Measurements from ENCODE around the gene INAFM2.

GRCh38 chr15:40353697-40354096 lies 30.2 kb downstream of the INAFM2 start:
- no peak for TF ChIP-seq YY1 (IDR thresholded peaks at IDR 0.05; ENCODE audit: borderline replicate concordance in 1 of 3, control insufficient read depth in 1 of 3, extremely low read depth in 1 of 3, insufficient read depth in 3 of 3, insufficient read length in 1 of 3, insufficient replicate concordance in 2 of 3, low read depth in 1 of 3, low read length in 2 of 3)
- no peak for TF ChIP-seq CBX8 (IDR thresholded peaks at IDR 0.05; ENCODE audit: borderline replicate concordance, extremely low read depth, low read depth, low read length, poor library complexity, severe bottlenecking)
- TF ChIP-seq KDM1A (IDR thresholded peaks at IDR 0.05) = no peak
- TF ChIP-seq, protein P1, sequence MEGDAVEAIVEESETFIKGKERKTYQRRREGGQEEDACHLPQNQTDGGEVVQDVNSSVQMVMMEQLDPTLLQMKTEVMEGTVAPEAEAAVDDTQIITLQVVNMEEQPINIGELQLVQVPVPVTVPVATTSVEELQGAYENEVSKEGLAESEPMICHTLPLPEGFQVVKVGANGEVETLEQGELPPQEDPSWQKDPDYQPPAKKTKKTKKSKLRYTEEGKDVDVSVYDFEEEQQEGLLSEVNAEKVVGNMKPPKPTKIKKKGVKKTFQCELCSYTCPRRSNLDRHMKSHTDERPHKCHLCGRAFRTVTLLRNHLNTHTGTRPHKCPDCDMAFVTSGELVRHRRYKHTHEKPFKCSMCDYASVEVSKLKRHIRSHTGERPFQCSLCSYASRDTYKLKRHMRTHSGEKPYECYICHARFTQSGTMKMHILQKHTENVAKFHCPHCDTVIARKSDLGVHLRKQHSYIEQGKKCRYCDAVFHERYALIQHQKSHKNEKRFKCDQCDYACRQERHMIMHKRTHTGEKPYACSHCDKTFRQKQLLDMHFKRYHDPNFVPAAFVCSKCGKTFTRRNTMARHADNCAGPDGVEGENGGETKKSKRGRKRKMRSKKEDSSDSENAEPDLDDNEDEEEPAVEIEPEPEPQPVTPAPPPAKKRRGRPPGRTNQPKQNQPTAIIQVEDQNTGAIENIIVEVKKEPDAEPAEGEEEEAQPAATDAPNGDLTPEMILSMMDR (IDR thresholded peaks at IDR 0.05 in 2 of 3, conservative IDR thresholded peaks at IDR 0.05 in 1 of 3; ENCODE audit: insufficient read depth in 2 of 3, low read depth in 1 of 3, low read length in 3 of 3) = no peak
- no peak for TF ChIP-seq ZNF174 (CRISPR knock-in tag; IDR thresholded peaks at IDR 0.05)
- TF ChIP-seq FOXJ3 (CRISPR knock-in tag; IDR thresholded peaks at IDR 0.05) = no peak
- no peak for TF ChIP-seq ATF4 (CRISPR knock-in tag; IDR thresholded peaks at IDR 0.05)
- TF ChIP-seq HLTF (IDR thresholded peaks at IDR 0.05) = no peak
- no peak for TF ChIP-seq ZNF347 (CRISPR knock-in tag; IDR thresholded peaks at IDR 0.05; ENCODE audit: low read depth)
- TF ChIP-seq CBFA2T3 (IDR thresholded peaks at IDR 0.05) = no peak
- no peak for TF ChIP-seq TAF7 (tag; IDR thresholded peaks at IDR 0.05)
- TF ChIP-seq ERF (CRISPR knock-in tag; IDR thresholded peaks at IDR 0.05) = no peak

All from K562 (cell line).